HG03571 (cell line): ENCODE results near the gene ANKRD13A.
A peak's percentile ranks its signal among the peaks of the same experiment; 100 is the strongest.

Experiments used
- ATAC-seq: cut with Tn5 transposase; IDR thresholded peaks from one replicate; pipeline ENCODE4 v1.9.1; 2021; ENCODE audit not compliant: unreplicated experiment

ANKRD13A gene

GRCh38 chr12:109998904-109999648 is at the start of gene ANKRD13A:
Gene ANKRD13A (plus strand): TSS chr12:109999430. CDS start chr12:109999689, 259 bp downstream.
- peak; percentile 46 for ATAC-seq

GRCh38 chr12:109950625-109951024 is 48.6 kb upstream of the ANKRD13A start:
- no peak for ATAC-seq

- ATAC-seq, result no peak
Observed at GRCh38 chr12:109951136-109951535, 48.1 kb upstream of the ANKRD13A start.

- no peak for ATAC-seq
Observed at GRCh38 chr12:109951751-109952150, 47.5 kb upstream of the ANKRD13A start.

- no peak for ATAC-seq
Observed at GRCh38 chr12:109952160-109952858, 46.9 kb upstream of the ANKRD13A start.

- ATAC-seq, result no peak
Observed at GRCh38 chr12:109952873-109953272, 46.4 kb upstream of the ANKRD13A start.

- no peak for ATAC-seq
Observed at GRCh38 chr12:109953656-109954055, 45.6 kb upstream of the ANKRD13A start.

- no peak for ATAC-seq
Observed at GRCh38 chr12:109958374-109958773, 40.9 kb upstream of the ANKRD13A start.

- no peak for ATAC-seq
Observed at GRCh38 chr12:109959411-109960093, 39.7 kb upstream of the ANKRD13A start.

- ATAC-seq, result no peak
Observed at GRCh38 chr12:109961201-109961600, 38.0 kb upstream of the ANKRD13A start.

- ATAC-seq, result no peak
Observed at GRCh38 chr12:109961612-109962011, 37.6 kb upstream of the ANKRD13A start.

GRCh38 chr12:109962398-109962797 is 36.8 kb upstream of the ANKRD13A start:
- no peak for ATAC-seq

- no peak for ATAC-seq
Observed at GRCh38 chr12:109963330-109963729, 35.9 kb upstream of the ANKRD13A start.

GRCh38 chr12:109963743-109964429 is 35.3 kb upstream of the ANKRD13A start:
- ATAC-seq, result no peak

- ATAC-seq, result no peak
Observed at GRCh38 chr12:109966546-109966945, 32.7 kb upstream of the ANKRD13A start.

GRCh38 chr12:109967383-109968031 is 31.7 kb upstream of the ANKRD13A start:
- ATAC-seq, result no peak

GRCh38 chr12:109968032-109968420 is 31.2 kb upstream of the ANKRD13A start:
- ATAC-seq, result no peak

GRCh38 chr12:109968801-109969200 is 30.4 kb upstream of the ANKRD13A start:
- no peak for ATAC-seq

GRCh38 chr12:109972821-109973220 is 26.4 kb upstream of the ANKRD13A start:
- ATAC-seq, result no peak

- no peak for ATAC-seq
Observed at GRCh38 chr12:109981311-109981710, 17.9 kb upstream of the ANKRD13A start.

- no peak for ATAC-seq
Observed at GRCh38 chr12:109982210-109982609, 17.0 kb upstream of the ANKRD13A start.
